ENCODE results near the gene TUBAL3.

TUBAL3 gene

DNA sequence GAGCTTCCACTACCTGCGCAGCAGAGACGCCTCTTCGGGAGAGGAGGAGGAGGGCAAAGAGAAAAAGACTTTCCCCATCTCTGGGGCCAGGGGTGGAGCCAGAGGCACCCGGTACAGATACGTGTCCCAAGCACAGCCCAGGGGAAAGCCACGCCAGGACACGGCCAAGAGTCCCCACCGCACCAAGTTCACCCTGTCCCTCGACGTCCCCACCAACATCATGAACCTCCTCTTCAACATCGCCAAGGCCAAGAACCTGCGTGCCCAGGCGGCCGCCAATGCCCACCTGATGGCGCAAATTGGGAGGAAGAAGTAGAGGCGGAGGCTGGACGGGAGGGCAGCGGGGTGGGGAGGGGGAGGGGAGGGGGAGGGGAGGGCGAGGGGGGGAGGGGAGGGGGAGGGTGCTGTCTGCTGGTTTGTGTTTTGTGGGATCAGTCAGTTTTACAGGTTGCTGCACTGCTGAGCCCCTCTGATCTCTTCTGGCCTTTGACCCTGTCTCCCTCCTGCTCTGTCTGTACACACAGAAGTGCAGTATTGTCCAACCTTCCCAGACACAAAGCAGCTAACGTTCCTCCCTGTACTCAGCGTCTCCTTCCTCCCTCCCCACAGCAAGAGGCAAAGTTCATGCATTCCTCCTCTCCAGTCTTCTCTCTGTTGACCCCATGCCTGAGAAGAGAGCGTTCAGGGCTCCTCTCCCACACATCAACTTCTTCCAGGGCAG lies 30.6 kb downstream of the TUBAL3 start:
- DNase-seq = no peak

GRCh38 chr10:5373307-5373706 lies 31.3 kb downstream of the TUBAL3 start:
- no peak for DNase-seq

GRCh38 chr10:5370493-5371352 lies 33.9 kb downstream of the TUBAL3 start:
- DNase-seq = no peak

DNA sequence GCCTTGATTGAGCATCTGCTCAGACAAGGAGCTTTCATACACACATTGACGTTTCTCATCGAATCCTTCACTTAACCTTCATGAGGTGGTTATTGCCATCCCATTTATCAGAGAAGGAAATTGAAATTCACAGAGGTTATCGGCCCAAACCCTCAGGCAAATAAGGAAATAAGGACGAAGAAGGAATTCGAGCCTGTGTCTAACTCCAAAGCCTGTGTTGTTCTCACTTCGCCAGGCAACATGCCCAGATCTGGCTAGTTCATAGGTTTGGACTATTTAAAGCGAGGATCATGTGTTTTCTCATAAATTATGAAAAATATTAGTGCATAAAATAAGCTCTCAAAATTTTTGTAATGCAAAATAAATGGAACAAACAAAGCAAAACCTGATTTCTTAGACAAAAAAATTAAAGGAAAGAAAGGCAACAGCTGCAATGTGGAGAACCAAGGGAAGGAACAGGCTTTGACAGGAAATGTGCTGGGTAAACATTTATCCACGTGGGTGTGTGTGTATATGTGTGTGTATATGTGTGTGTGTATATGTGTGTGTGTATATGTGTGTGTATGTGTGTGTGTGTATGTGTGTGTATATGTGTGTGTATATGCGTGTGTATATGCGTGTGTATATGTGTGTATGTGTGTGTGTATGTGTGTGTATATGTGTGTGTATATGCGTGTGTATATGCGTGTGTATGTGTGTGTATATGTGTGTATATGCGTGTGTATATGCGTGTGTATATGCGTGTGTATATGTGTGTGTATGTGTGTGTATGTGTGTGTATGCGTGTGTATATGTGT lies 35.1 kb downstream of the TUBAL3 start:
- no peak for DNase-seq

GRCh38 chr10:5365928-5366327 lies 38.7 kb downstream of the TUBAL3 start:
- no peak for DNase-seq

DNA sequence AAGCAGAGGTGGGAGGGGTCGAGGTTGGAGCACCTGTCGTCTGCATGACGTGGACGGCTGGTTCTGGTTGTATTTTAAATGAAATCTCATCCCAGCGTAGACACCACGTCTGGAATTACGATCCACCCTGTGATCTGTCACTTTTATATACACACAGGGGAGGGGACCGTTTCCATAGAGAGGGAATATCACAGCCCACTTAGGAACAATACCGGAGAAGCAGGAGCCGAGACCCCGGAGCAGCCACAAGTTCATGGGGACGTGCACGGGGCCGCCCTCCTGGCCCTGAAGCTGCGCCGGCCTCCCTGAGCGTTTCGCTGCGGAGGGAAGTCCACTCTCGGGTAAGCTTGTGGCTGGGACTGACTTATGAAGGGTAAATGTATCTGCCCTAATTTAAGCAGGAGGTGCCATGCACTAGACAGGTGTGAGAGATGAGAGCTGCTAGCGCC lies 39.7 kb downstream of the TUBAL3 start, which contains the start of gene UCN3:
TSS of gene UCN3 (plus strand) at position 77 of the 449 bp plus-strand sequence. CDS start 8,755 bp downstream, outside the sequence.
- DNase-seq = no peak

- no peak for DNase-seq
Measured at GRCh38 chr10:5364374-5364773, 40.3 kb downstream of the TUBAL3 start.

DNA sequence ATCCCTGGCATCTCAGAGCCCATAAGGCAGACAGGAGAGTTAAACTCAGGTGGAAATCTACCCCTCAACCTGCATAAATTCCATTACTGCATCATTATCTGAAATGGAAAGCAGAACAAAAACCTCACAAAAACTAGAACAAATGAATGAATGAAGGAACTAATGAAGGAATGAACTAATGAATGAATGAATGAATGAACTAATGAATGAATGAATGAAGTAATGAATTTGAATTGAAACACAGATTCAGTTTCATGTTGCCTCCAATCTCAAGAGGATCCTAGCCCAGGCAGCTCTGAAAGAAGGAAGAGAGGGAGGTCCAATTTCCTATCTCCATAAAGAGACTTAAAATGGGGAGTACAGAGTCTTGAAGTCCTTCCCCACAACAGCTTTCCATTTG lies 41.8 kb downstream of the TUBAL3 start:
- DNase-seq = no peak

- no peak for DNase-seq
Measured at GRCh38 chr10:5361966-5362365, 42.7 kb downstream of the TUBAL3 start.

GRCh38 chr10:5360318-5360915 lies 44.2 kb downstream of the TUBAL3 start:
- DNase-seq = no peak

GRCh38 chr10:5356302-5356763 lies 48.3 kb downstream of the TUBAL3 start:
- DNase-seq = no peak

DNA sequence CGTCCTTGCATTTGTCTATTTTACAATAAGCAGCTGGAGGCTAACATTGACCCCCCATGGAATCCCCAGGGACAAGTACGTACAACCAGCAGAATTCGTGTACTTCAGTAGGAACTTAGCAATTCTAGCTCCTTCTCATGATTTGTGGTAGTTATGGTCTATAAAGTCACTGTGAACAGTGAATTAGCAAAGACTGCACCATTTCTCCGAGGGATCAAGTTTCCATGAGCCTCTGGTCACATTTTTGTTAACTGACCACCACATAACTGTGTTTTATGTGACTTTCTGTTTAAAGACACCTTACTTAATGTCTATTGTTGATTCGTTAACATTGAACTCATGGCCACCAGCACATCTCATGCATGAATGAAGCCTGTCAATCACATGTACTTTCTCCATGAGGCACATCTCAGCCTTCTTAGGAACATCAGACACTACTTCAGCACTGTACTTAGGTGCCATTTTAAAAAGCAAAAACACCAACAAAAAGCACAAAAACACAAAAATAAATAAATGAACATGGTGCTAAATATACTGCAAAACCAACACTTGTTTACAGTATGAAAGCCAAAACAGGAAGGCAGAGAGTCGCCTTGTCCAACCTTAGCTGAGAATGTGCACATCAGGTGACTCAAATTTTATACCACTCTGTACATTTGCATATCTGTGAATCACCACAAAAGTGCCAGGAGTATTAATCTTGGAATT lies 48.9 kb downstream of the TUBAL3 start:
- no peak for DNase-seq

- DNase-seq = no peak
Measured at GRCh38 chr10:5354068-5354467, 50.6 kb downstream of the TUBAL3 start.

DNA sequence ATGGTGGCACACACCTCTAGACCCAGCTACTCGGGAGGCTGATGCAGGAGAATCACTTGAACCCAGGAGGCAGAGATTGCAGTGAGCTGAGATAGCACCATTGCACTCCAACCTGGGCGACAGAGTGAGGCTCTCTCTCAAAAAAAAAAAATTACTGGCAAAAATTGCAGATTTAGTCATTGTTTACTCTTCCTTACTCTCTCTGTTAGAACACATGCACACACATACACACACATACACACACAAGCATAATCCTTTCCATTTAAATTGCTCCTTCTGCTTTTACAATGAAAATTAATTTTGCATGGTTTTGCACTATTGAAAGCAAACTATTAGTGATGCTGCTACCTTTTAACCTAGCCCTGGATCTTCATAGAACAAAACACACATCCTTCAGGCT lies 55.3 kb downstream of the TUBAL3 start:
- DNase-seq = no peak

DNA sequence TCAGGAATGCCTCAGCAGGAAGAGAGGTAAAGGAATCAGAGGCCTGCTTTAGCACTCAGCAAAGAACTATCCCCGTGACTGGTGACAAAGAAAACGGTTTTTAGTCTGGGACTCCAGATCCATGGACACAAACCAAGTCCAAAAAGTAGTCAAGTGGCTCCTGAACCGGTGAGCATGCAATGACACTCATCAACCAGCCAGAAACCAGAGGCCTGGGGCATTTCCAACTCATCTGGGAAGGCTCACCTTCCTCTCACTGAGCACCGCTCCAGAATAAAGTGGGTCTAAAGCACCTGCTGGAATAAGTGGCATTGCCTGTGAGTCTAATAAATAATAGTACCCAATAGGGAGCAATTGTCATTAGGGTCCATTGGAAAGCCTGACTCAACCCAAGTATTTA lies 57.7 kb downstream of the TUBAL3 start:
- no peak for DNase-seq

DNA sequence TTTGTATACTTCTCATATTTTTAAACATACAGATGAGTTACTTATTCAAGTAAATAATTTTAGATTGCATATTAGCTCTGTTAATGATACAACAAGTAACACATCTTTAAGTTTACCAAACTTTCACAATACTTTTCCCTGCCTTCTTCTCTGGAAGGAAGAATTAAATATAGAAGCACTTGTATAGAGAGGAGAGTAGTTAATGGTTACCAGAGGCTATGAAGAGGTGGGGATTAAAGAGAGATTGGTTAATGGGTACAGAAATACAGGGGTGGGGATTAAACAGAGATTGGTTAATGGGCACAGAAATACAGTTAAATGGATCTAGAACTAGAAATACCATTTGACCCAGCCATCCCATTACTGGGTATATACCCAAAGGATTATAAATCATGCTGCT lies 59.9 kb downstream of the TUBAL3 start:
- DNase-seq = no peak

- DNase-seq = no peak
Measured at GRCh38 chr10:5343979-5344378, 60.6 kb downstream of the TUBAL3 start.

- DNase-seq = no peak
Measured at GRCh38 chr10:5343561-5343960, 61.1 kb downstream of the TUBAL3 start.

All from activated naive CD4-positive, alpha-beta T cell treated with anti-CD3 and anti-CD28 coated beads, Interleukin-2, amount 50 U/mL, for 16 hours (primary cell).